H1 (cell line): ENCODE data around the gene RNF8. TPM values are rescaled to one million over a fixed set of nuclear protein-coding genes. Genes with fewer than 3 reads are reported as not detected.

Experiments used
- CBX5 ChIP-seq: fragments of 300-800, 300-1000 bp; sonication (generic); IDR thresholded peaks from 2 replicates; pipeline ENCODE4 v1.7.1; 2016; ENCODE audit warnings: antibody characterized with exemption, low read length, low read depth
- CEBPB ChIP-seq: IDR thresholded peaks from 2 replicates; pipeline ENCODE4 v1.6.1; 2012; ENCODE audit warnings: low read depth, low read length
- CHD2 ChIP-seq: IDR thresholded peaks from 2 replicates; pipeline ENCODE4 v1.6.1; 2012; ENCODE audit warnings: low read length, improper control_type of control experiment
- CHD7 ChIP-seq: fragments of 300-600 bp; sonication (generic); IDR thresholded peaks from 2 replicates; pipeline ENCODE4 v1.7.1; 2012; ENCODE audit warnings: low read length, moderate library complexity, mild to moderate bottlenecking, inconsistent platforms; ENCODE audit not compliant: insufficient replicate concordance
- JUN ChIP-seq: IDR thresholded peaks from 2 replicates; pipeline ENCODE4 v1.6.1; 2011; ENCODE audit warnings: low read depth, mild to moderate bottlenecking, improper control_type of control experiment, low read length
- SIX5 ChIP-seq: IDR thresholded peaks from 2 replicates; pipeline ENCODE4 v1.6.1; 2011; ENCODE audit warnings: mild to moderate bottlenecking, low read depth, low read length
- polyA plus RNA-seq, 7 experiments: library from polyadenylated mRNA; depleted of rRNA in 3 of 7; stranded (reverse) in 5 of 7; unstranded in 2 of 7; fragments of >200 nt in 5 of 7; fragments of 200-250 nt in 2 of 7; gene quantifications; 1 replicate in 5 of 7; 2 replicates in 1 of 7; 4 replicates in 1 of 7; pipeline versions ENCODE4 v1.2.1 to v1.2.3, GENCODE V29; 2011 to 2013; ENCODE audit warnings: missing spikeins in 2 of 7, mixed read lengths in 2 of 7
- total RNA-seq: library from RNA; stranded (reverse); fragmentation: NEBNext Ultra II Directional; extraction: Animal tissue kit (Norgen Biotek cat#: 25700); gene quantifications from 2 replicates; pipeline ENCODE4 v1.2.1, GENCODE V29; 2021
- TF ChIP-seq, protein P1 (sequence below), 3 experiments: IDR thresholded peaks; 1 replicate in 2 of 3; 2 replicates in 1 of 3; pipeline versions ENCODE4 v1.5.1 to v1.6.1; 2011; ENCODE audit warnings: low read length in 3 of 3, mild to moderate bottlenecking in 3 of 3, inconsistent platforms in 2 of 3, low read depth in 1 of 3, moderate library complexity in 1 of 3; ENCODE audit not compliant: insufficient read depth in 1 of 3; ENCODE audit errors: control extremely low read depth in 1 of 3

The RNF8 gene
- total and polyA plus RNA-seq, 2 of the 8 experiments (the other 6 are each of a cell fraction or from before 2014, with no cell fraction given) = 20.3 to 44.7 TPM

DNA sequence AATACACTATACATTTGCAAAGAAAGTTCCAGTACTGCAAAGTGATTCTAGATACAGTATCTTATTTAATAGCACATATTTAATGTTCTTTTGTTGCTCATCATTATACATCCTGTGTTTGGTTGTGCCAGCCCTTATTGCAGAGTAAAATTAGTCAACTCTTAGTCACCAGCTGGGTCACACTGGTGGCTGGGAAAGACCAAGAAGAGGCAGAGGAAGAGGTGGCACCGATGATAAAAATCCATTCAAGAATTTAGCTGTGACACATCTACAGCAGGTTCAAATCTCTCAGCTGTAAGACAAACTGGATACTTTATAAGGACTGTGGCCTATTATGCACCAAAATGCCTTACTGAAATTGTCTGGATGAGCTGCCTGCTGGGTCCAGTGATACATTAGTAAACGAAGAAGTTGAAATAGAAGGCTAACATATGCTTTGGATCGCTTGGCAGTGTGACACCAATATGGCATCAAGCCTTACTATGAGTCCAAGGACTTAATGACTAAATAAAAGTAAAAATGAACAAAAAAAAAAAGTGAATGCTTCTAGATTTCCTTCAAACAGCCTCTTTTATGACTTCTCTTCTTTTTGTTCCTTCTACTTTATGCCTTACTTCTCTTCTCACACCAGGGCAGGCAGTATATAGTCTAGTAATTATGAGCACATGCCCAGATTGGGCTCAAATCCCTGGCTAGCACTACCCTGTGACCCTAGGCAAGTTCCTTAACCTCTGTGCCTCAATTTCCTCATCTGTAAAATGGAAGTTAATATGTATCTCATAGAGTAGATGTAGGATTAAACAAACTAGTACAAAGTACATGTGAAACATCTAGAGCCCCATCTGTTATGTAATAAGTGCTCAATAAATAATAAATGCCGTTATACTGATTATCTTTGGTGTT, 29.4 kb upstream of the RNF8 start (continued):
- TF ChIP-seq CHD7 (no peak), JUN (no peak), SIX5 (no peak), CEBPB (no peak), CBX5 (no peak), CHD2 (no peak)
- TF ChIP-seq, protein P1, sequence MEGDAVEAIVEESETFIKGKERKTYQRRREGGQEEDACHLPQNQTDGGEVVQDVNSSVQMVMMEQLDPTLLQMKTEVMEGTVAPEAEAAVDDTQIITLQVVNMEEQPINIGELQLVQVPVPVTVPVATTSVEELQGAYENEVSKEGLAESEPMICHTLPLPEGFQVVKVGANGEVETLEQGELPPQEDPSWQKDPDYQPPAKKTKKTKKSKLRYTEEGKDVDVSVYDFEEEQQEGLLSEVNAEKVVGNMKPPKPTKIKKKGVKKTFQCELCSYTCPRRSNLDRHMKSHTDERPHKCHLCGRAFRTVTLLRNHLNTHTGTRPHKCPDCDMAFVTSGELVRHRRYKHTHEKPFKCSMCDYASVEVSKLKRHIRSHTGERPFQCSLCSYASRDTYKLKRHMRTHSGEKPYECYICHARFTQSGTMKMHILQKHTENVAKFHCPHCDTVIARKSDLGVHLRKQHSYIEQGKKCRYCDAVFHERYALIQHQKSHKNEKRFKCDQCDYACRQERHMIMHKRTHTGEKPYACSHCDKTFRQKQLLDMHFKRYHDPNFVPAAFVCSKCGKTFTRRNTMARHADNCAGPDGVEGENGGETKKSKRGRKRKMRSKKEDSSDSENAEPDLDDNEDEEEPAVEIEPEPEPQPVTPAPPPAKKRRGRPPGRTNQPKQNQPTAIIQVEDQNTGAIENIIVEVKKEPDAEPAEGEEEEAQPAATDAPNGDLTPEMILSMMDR (IDR thresholded peaks at IDR 0.05; ENCODE audit: control extremely low read depth in 1 of 3, insufficient read depth in 1 of 3, low read depth in 1 of 3, low read length in 3 of 3) = no peak
